ENCODE results near the gene MARCKSL1.

DNA sequence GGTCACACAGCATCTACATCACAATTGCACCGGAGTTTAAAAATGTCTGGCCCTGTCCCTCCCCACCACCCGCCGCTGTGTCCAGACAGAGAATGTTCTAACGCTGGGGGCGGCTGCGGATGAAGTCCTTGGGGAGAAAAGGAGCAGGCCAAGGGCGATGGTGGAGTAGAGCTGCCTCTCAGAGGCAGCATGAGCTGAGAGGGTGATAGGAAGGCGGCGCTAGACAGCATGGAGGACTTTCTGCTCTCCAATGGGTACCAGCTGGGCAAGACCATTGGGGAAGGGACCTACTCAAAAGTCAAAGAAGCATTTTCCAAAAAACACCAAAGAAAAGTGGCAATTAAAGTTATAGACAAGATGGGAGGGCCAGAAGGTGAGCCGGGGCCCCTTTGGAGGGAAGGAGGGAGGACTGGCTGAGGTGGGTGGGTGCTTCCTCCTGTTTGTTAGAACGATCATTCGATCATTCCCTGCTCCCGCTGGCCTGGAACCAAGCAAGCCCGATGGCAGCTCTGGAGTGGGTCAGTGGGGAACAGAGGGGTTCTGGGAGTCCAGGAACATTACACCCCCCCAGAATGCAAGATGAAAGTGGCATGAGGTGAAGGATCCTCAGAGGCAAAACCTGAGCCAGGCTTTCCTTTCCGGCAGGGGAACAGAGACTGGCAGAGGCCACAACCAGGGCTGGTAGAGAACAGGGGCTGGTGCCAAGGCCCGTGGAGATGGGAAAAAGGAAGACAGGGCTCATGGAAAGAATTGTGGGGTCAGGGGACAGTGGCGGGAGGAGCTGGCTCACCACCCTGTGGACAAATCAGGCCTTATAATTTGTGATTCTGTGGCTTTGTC, 26.7 kb upstream of the MARCKSL1 start, which contains the start of the genes FAM229A and TSSK3:
- TF ChIP-seq, protein P1, sequence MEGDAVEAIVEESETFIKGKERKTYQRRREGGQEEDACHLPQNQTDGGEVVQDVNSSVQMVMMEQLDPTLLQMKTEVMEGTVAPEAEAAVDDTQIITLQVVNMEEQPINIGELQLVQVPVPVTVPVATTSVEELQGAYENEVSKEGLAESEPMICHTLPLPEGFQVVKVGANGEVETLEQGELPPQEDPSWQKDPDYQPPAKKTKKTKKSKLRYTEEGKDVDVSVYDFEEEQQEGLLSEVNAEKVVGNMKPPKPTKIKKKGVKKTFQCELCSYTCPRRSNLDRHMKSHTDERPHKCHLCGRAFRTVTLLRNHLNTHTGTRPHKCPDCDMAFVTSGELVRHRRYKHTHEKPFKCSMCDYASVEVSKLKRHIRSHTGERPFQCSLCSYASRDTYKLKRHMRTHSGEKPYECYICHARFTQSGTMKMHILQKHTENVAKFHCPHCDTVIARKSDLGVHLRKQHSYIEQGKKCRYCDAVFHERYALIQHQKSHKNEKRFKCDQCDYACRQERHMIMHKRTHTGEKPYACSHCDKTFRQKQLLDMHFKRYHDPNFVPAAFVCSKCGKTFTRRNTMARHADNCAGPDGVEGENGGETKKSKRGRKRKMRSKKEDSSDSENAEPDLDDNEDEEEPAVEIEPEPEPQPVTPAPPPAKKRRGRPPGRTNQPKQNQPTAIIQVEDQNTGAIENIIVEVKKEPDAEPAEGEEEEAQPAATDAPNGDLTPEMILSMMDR (IDR thresholded peaks at IDR 0.05), result no peak
- peak in 1 of 4 donors; percentile 4 for TF ChIP-seq POLR2AphosphoS5 (IDR thresholded peaks at IDR 0.05)
- no peak for TF ChIP-seq POLR2A (IDR thresholded peaks at IDR 0.05)
